ENCODE measurements around the gene NINJ2. TPM values are rescaled to one million over a fixed set of nuclear protein-coding genes. Genes with fewer than 3 reads are reported as not detected.
A peak's percentile ranks its signal among the peaks of the same experiment; 100 is the strongest.

Gene NINJ2
- total and polyA plus RNA-seq, 10 of the 15 experiments (the other 5 are each of a cell fraction or from before 2014, with no cell fraction given): 8.9 to 51.6 (median 21.3) TPM

GRCh38 chr12:586318-587071 lies 76.8 kb downstream of the NINJ2 start (continued):
- TF ChIP-seq JUND (IDR thresholded peaks at IDR 0.05; ENCODE audit: low read depth, low read length) (no peak), POU2F2 (IDR thresholded peaks at IDR 0.05; ENCODE audit: borderline replicate concordance, low read depth, low read length) (no peak), ZNF274 (IDR thresholded peaks at IDR 0.05; ENCODE audit: insufficient read depth, insufficient read length) (no peak), E2F4 (IDR thresholded peaks at IDR 0.05; ENCODE audit: low read depth, low read length) (no peak), POLR2A (IDR thresholded peaks at IDR 0.05; ENCODE audit: low read depth, low read length) (no peak), SMAD1 (IDR thresholded peaks at IDR 0.05; ENCODE audit: low read depth, partially characterized antibody) (no peak)

DNA sequence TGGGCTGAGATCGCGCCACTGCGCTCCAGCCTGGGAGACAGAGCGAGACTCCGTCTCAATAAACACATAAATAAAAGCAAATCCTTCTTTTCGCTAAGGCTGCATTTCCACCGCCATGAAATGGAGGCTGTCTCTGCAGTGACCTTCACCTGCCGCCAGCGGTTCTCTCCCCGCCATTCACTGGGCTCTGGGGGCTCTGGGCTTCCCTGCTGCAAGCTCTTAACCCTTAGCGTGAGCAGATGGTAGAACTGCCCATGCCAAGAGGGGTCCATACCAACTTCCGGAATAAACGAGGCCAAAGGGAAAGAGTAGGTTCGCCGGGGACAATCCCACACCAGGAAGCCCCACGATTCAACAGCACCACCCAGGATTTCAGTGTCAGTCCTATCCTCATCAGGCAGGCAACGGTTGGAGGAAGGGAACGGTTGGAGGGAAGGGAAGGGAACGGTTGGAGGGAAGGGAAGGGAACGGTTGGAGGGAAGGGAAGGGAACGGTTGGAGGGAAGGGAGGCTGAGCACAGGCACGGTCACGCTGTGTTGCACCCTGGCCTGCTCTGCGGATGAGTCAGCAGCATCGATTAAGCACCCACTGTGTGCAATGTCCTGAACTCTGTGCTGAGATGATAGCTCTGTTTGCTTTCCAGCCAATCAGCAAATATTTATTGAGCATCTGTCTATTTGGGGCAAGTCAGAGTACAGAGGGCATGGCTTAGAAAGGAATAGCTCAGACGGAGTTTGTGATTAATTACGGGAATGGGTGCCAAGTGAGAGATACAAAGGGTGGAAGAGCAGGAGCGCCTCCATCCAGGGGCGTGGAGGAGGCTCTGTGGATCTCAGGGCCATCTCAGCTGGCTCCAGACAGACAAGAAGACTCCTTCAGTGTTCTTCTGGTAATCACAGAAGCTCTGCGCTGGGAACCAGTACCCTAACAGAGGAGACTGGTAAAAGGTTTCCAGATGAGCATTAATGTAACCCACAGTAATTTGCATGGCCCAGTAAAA lies 77.9 kb downstream of the NINJ2 start:
- no peak overlapping the region for H2AFZ ChIP-seq (ENCODE audit: control insufficient read depth, low read depth, low read length)
- no peak overlapping the region for H3K27ac ChIP-seq (ENCODE audit: control insufficient read depth, insufficient read depth)
- H3K9me3 ChIP-seq (replicated peaks; ENCODE audit: control insufficient read depth, insufficient read depth, low read length): no peaks in the 10 kb centered on the region; the same call in 2 of the 3 replicates
- ATAC-seq (no peak), DNase-seq (ENCODE audit: low read depth, low spot score) (no peak), FAIRE-seq (no peak)
- no peaks in the 10 kb centered on the region for H3K79me2 ChIP-seq (ENCODE audit: control insufficient read depth, insufficient read depth, low read length)
- 76% methylated on average over 30 of the region's 30 CpGs for WGBS (ENCODE audit: insufficient coverage, insufficient replicate concordance, low lambda C conversion rate, missing lambda C conversion rate)
- BruUV-seq (replicated peaks): no TSS peak
- TF ChIP-seq ZBTB33 (IDR thresholded peaks at IDR 0.05) (no peak), PAX5 (IDR thresholded peaks at IDR 0.05; ENCODE audit: borderline replicate concordance, low read depth, low read length) (peak; percentile 63; the same call in 1 of the 2 replicates)
- no peaks in the 10 kb centered on the region for H4K20me1 ChIP-seq (ENCODE audit: control insufficient read depth, insufficient read depth)
- ChIA-PET CTCF (interaction anchor here (0.7 to 1.5 kb wide), 3 partner anchors 9 to 299 kb away, joined by 3 to 7 read pairs (median 4); no protein-coding TSS in a partner anchor), POLR2A (interaction anchor here (0.5 to 1.3 kb wide), 2 partner anchors 47 to 384 kb away, joined by 3 read pairs; no protein-coding TSS in a partner anchor), RAD21 (ENCODE audit: unreplicated experiment) (no interaction called here), SMC1A (ENCODE audit: uncharacterized antibody, unreplicated experiment) (no interaction called here)
- peaks cover 12% of the 10 kb centered on the region for H3K4me1 ChIP-seq (ENCODE audit: control insufficient read depth, insufficient read depth, low read length)
- in situ Hi-C loops (cut with MboI): no loop called here
- intact Hi-C loops (cut with micrococcal nuclease; ENCODE audit: unreplicated experiment): no loop called here
- no peaks in the 10 kb centered on the region for H3K36me3 ChIP-seq (ENCODE audit: control insufficient read depth in 2 of 2, insufficient read depth in 2 of 2, low read length in 1 of 2)
- no peak overlapping the region for H3K9ac ChIP-seq (ENCODE audit: control insufficient read depth, insufficient read depth, low read length)
- no peak overlapping the region for H3K4me2 ChIP-seq (ENCODE audit: control insufficient read depth, insufficient read depth)
- H3K27me3 ChIP-seq (replicated peaks in 1 of 2; ENCODE audit: control insufficient read depth in 2 of 2, insufficient read depth in 2 of 2, low read length in 1 of 2): no peaks in the 10 kb centered on the region
- H3K4me3 ChIP-seq: no peak overlapping the region

All from GM12878 (cell line).